HG03175 (cell line): Measurements from ENCODE around the gene ZNF785.
"Not testable (repeated sequence)": the region's sequence is repeated elsewhere in the genome, so short reads cannot be mapped to it uniquely, and the experiment has no call there.

ENCODE experiments used
- ATAC-seq: cut with Tn5 transposase; IDR thresholded peaks from one replicate; pipeline ENCODE4 v1.9.1; 2021; ENCODE audit warnings: mild to moderate bottlenecking, moderate library complexity; ENCODE audit not compliant: unreplicated experiment

ZNF785 gene

DNA sequence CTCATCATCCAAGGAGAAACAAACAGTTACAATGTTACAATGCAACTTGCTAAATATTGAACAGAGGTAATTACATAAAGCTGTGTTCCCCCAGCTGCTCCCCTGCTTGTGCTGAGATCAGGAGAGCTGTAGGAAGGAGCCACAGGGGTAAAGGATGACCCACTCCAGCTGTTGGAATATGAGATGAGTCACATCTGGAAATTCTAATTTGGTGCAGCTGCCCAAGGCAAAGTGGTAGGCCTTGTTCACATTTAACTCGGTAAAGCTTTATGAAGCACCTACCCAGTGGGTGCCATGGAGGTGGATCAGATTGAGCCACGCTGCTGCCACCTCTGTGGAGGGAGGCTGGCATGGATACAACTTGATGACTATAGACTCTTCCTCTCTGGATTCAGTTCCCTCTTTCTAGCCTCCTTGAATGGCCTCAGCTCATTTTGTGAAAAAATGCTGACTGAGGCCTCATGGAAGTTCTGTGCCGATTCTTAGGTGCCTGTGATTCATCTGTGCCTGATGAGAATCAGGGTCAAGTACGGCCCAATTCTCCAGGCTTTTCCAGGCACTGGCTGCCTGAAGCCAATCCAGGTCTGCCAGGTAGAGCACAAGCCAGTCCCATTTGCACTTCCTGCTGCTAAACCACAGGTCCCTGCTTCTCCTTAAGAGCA is 17.2 kb upstream of the ZNF785 start:
- no peak for ATAC-seq

DNA sequence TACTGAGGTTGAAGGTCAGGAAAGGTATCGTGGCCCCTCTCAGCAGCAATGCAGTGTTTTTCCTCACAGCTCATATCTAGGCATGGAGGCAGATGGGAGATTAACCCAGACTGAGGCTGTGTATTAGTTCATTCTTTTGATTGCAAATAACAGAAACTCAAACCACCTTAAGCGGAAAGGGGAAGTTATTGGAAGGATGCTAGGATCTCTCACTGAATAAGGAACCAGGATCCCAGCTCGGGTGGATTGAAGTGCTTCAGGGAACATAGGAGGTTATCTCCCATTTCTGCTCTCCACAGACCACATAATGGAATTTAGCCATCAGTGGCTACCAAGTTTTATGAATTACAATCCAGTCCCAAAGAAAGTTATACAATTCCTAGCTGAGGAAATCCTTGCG is 16.5 kb upstream of the ZNF785 start:
- ATAC-seq = no peak

DNA sequence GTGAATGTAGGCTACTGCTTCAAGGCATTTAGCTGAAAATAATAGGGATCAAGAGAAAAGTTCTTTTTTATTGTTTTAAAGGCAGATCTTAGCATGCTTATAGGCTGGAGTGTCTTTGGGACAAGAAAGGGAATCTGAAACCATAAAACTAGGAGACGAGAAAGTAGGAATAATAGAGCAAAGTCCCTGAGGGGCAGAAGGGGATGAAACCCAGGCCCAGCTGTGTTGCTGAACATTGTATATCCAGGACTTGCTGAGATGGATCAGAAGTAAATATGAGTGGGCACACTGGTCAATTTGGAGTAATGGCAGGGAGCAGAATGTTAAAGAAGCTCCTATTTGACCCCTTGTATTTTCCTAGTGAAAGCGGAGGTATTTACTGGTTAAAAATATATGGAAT is 15.4 kb upstream of the ZNF785 start:
- no peak for ATAC-seq

- ATAC-seq = no peak
These were observed 14.7 kb upstream of the ZNF785 start for GRCh38 chr16:30600215-30600614.

- no peak for ATAC-seq
These were observed 7.4 kb upstream of the ZNF785 start for GRCh38 chr16:30592871-30593270.

- not testable (repeated sequence) for ATAC-seq
These were observed 5.4 kb upstream of the ZNF785 start for GRCh38 chr16:30590869-30591268.

GRCh38 chr16:30589582-30589981 is 4.1 kb upstream of the ZNF785 start:
- ATAC-seq = not testable (repeated sequence)

DNA sequence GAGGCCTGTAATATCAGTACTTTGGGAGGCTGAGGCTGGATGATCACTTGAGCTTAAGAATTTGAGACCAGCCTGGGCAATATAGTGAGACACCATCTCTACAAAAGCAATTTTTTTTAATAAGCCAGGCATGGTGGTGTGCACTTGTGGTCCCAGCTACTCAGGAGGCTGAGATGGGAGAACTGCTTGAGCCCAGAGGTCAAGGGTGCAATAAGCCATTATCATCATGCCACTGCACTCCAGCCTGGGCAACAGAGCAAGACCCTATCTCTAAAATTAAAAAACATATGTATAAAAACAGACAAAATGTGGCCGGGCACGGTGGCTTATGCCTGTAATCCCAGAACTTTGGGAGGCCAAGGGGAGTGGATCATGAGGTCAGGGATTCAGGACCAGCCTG is 3.2 kb upstream of the ZNF785 start:
- ATAC-seq = no peak

DNA sequence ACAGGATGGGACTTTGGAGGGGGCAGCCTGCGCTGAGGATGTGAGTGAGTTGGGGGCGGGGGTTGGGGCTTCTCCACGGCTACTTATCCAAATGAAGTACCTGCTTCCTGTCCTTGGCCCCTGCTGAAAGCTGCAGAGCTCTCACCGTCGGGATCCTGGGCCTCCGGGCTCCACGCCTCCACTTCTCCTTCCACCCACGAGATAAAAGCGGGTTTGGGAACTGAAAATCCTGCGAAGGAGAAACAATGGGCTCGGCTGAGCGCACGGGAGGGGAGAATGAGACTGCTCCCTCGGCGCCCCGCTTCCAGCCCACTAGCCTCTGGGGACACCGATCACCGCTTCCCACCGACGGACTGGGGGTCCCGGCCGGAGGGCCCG is 486 bp downstream of the ZNF785 start:
- peak; percentile 37 for ATAC-seq

- ATAC-seq = no peak
These were observed 2.7 kb downstream of the ZNF785 start for GRCh38 chr16:30582611-30583340.

- ATAC-seq = no peak
These were observed 4.0 kb downstream of the ZNF785 start for GRCh38 chr16:30581457-30581856.

GRCh38 chr16:30574678-30575077 is 10.8 kb downstream of the ZNF785 start:
- ATAC-seq = no peak

- peak; percentile 68 for ATAC-seq
These were observed 13.8 kb downstream of the ZNF785 start, which contains the start of gene ZNF688 for GRCh38 chr16:30571445-30572322. ZNF688 (minus strand) TSS chr16:30571714; CDS start chr16:30571629, 85 bp downstream.

DNA sequence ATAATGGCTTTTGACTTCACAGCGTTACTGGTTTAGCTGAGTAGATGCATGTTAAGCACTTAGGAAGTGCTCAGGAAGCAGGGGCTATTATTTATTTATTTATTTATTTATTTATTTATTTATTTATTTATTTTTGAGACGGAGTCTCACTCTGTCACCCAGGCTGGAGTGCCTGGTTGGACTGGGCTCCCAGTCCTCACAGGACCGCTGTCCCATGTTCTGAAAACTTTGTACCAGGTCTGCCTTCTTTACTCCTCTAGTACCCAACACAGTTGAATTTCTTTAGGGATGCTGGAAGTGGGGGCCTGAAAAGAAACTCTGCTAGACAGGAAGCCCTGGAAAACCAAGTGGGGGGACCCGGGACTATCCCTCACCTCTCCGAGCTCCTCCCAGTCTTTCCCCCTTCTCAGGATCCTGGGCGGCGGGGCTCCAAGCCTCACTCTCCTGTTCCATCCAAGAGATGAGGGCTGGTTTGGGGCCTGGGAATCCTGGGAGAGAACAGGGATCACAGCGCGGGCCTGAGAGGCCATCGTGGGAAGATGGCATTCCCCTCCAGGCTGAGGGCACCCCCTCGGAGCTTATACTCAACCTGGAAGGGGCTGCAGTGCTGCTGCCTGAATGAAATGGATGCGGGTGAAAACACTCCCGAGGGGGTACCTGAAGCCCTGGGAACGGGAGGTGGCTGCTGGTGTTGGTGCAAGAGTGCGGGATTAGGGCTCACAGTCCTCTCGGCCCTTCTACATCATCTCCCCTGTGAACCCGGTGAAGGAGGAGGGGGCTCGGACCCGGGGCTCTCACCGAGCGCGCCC is 14.7 kb downstream of the ZNF785 start:
- ATAC-seq = no peak

GRCh38 chr16:30569746-30570635 is 15.5 kb downstream of the ZNF785 start:
- no peak for ATAC-seq

DNA sequence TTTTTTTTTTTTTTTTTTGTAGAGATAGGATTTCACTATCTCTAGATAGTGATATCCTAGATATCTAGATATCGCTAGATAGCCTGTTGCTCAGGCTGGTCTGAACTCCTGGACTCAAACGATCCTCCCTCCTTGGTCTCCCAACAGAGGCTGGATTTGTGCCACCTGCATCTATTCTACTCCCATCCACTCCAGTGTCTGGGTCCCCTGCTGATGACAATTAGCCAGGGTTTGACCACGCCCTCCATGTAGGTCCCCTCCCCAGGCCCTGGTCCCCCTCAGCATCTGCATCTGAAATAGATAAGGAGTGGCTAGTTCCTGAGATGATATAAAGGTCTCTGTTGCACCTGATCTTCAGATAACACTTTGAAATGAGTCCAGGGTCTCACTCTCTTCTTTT is 16.2 kb downstream of the ZNF785 start:
- ATAC-seq = no peak

GRCh38 chr16:30567991-30568638 is 17.4 kb downstream of the ZNF785 start:
- ATAC-seq = peak; percentile 37

DNA sequence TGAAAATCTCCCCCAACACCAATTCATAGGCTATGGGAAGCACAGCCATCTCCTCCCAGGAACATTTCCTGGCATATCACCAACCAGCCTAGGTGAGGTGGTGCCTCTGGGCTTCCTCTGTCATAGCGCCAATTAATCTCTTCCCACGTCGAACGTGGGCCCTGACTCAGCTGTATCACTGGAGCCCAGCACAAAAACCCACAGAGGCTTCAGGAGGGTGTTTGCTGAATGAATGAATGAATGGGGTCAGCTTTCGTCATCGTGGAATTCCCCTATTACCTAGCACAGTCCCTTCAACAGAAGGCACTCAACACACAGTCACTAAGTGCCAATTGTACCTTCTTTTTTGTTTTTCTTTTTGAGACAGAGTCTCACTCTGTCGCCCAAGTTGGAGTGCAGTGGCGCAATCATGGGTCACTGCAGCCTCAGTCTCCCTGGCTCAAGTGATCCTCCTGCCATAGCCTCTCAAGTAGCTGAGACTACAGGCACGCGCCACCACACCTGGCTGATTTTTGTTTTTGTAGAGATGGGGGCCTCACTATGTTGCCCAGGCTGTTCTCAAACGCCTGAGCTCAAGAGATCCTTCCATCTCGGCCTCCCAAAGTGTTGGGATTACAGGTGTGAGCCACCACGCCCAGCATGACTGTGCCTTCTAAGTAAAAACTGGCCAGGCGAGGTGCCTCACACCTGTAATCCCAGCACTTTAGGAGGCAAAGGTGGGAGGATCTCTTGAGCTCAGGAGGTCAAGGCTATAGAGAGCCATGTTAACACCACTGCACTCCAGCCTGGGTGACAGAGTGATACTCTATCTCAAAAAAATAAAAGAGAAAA is 18.1 kb downstream of the ZNF785 start:
- no peak for ATAC-seq
